H1 (cell line): ENCODE results near the gene MAB21L3.

ENCODE experiments used
- BCL11A ChIP-seq, 2 experiments: IDR thresholded peaks; one replicate each; pipeline ENCODE4 v1.6.1; 2011; ENCODE audit warnings: low read depth in 2 of 2, low read length in 2 of 2, mild to moderate bottlenecking in 2 of 2
- CBX8 ChIP-seq: fragments of 300-800, 300-1000 bp; sonication (generic); IDR thresholded peaks from 2 replicates; pipeline ENCODE4 v1.7.1; 2016; ENCODE audit warnings: low read depth, low read length, borderline replicate concordance
- EP300 ChIP-seq, 2 experiments: IDR thresholded peaks; 1 replicate in 1 of 2; 2 replicates in 1 of 2; pipeline ENCODE4 v1.6.1; 2011 to 2012; ENCODE audit warnings: low read depth in 2 of 2, low read length in 2 of 2, mild to moderate bottlenecking in 2 of 2, borderline replicate concordance in 1 of 2, inconsistent platforms in 1 of 2, moderate library complexity in 1 of 2
- POLR2A ChIP-seq, 2 experiments: IDR thresholded peaks; 1 replicate in 1 of 2; 2 replicates in 1 of 2; pipeline ENCODE4 v1.6.1; 2011; ENCODE audit warnings: low read depth in 2 of 2, low read length in 2 of 2, mild to moderate bottlenecking in 2 of 2; ENCODE audit errors: control extremely low read depth in 1 of 2
- RXRA ChIP-seq: IDR thresholded peaks from 2 replicates; pipeline ENCODE4 v1.6.1; 2011; ENCODE audit warnings: low read depth, mild to moderate bottlenecking, low read length, moderate library complexity; ENCODE audit not compliant: insufficient read depth
- SP1 ChIP-seq: IDR thresholded peaks from 2 replicates; pipeline ENCODE4 v1.6.1; 2011; ENCODE audit warnings: low read depth, low read length
- TAF1 ChIP-seq: IDR thresholded peaks from 2 replicates; pipeline ENCODE4 v1.6.1; 2011; ENCODE audit warnings: mild to moderate bottlenecking, low read depth, low read length
- TF ChIP-seq, protein P1 (sequence below), 3 experiments: IDR thresholded peaks; 1 replicate in 2 of 3; 2 replicates in 1 of 3; pipeline versions ENCODE4 v1.5.1 to v1.6.1; 2011; ENCODE audit warnings: low read length in 3 of 3, mild to moderate bottlenecking in 3 of 3, inconsistent platforms in 2 of 3, low read depth in 1 of 3, moderate library complexity in 1 of 3; ENCODE audit not compliant: insufficient read depth in 1 of 3; ENCODE audit errors: control extremely low read depth in 1 of 3
- TF ChIP-seq, protein P2 (sequence below): IDR thresholded peaks from 2 replicates; pipeline ENCODE4 v1.6.1; 2011; ENCODE audit warnings: low read length, improper control_type of control experiment
- TF ChIP-seq, protein P3 (sequence below): IDR thresholded peaks from 2 replicates; pipeline ENCODE4 v1.6.1; 2012; ENCODE audit warnings: inconsistent platforms

DNA sequence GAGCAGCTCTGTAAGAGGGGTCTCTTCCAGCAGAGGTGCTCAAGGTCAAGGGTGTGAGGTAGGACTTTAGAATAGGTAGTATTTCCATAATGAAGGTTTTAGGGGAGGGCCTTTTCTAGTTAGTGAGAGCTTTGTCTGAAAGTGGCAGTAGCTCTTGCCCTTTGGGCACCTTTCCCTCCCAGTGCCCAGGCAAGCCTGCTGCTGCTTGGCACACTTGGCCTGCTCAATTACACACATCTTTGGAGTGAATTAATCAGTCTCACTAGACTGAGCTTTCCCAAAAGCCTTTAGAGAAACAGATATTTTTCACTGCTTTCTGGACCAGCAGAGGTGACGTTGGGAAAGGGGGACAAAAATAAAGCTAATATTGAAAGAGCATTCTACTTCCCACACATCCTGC, 48.0 kb downstream of the MAB21L3 start:
- TF ChIP-seq POLR2A (IDR thresholded peaks at IDR 0.05; ENCODE audit: control extremely low read depth in 1 of 2, low read depth in 2 of 2, low read length in 2 of 2) (no peak), EP300 (IDR thresholded peaks at IDR 0.05; ENCODE audit: borderline replicate concordance in 1 of 2, low read depth in 2 of 2, low read length in 2 of 2) (no peak), BCL11A (IDR thresholded peaks at IDR 0.05; ENCODE audit: low read depth in 2 of 2, low read length in 2 of 2) (no peak), TAF1 (no peak), RXRA (no peak), SP1 (no peak), CBX8 (no peak)
- TF ChIP-seq, protein P1, sequence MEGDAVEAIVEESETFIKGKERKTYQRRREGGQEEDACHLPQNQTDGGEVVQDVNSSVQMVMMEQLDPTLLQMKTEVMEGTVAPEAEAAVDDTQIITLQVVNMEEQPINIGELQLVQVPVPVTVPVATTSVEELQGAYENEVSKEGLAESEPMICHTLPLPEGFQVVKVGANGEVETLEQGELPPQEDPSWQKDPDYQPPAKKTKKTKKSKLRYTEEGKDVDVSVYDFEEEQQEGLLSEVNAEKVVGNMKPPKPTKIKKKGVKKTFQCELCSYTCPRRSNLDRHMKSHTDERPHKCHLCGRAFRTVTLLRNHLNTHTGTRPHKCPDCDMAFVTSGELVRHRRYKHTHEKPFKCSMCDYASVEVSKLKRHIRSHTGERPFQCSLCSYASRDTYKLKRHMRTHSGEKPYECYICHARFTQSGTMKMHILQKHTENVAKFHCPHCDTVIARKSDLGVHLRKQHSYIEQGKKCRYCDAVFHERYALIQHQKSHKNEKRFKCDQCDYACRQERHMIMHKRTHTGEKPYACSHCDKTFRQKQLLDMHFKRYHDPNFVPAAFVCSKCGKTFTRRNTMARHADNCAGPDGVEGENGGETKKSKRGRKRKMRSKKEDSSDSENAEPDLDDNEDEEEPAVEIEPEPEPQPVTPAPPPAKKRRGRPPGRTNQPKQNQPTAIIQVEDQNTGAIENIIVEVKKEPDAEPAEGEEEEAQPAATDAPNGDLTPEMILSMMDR (IDR thresholded peaks at IDR 0.05; ENCODE audit: control extremely low read depth in 1 of 3, insufficient read depth in 1 of 3, low read depth in 1 of 3, low read length in 3 of 3) = no peak
- TF ChIP-seq, protein P2, sequence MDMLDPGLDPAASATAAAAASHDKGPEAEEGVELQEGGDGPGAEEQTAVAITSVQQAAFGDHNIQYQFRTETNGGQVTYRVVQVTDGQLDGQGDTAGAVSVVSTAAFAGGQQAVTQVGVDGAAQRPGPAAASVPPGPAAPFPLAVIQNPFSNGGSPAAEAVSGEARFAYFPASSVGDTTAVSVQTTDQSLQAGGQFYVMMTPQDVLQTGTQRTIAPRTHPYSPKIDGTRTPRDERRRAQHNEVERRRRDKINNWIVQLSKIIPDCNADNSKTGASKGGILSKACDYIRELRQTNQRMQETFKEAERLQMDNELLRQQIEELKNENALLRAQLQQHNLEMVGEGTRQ = no peak
- TF ChIP-seq, protein P3, sequence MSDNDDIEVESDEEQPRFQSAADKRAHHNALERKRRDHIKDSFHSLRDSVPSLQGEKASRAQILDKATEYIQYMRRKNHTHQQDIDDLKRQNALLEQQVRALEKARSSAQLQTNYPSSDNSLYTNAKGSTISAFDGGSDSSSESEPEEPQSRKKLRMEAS = no peak
